Osteocyte (in vitro differentiated cells): ENCODE measurements around the gene IGF2. TPM values are rescaled to one million over a fixed set of nuclear protein-coding genes. Genes with fewer than 3 reads are reported as not detected.

ENCODE experiments used
- DNase-seq: peaks from one replicate; pipeline ENCODE4 v3.0.0; 2021; ENCODE audit warnings: mixed read lengths; ENCODE audit not compliant: unreplicated experiment; ENCODE audit errors: extremely low spot score
- H3K27ac Mint-ChIP-seq: one replicate; pipeline ENCODE4 v1.8.0; 2021; ENCODE audit warnings: mild to moderate bottlenecking, mixed read lengths; ENCODE audit not compliant: unreplicated experiment
- H3K27me3 Mint-ChIP-seq: one replicate; pipeline ENCODE4 v1.8.0; 2021; ENCODE audit warnings: mixed read lengths; ENCODE audit not compliant: unreplicated experiment
- H3K36me3 Mint-ChIP-seq: one replicate; pipeline ENCODE4 v1.8.0; 2021; ENCODE audit warnings: mixed read lengths; ENCODE audit not compliant: unreplicated experiment
- H3K4me1 Mint-ChIP-seq: one replicate; pipeline ENCODE4 v1.8.0; 2021; ENCODE audit warnings: mixed read lengths; ENCODE audit not compliant: unreplicated experiment
- H3K4me3 Mint-ChIP-seq: one replicate; pipeline ENCODE4 v1.8.0; 2021; ENCODE audit warnings: mild to moderate bottlenecking, moderate library complexity, mixed read lengths; ENCODE audit not compliant: unreplicated experiment
- H3K9me3 Mint-ChIP-seq: one replicate; pipeline ENCODE4 v1.8.0; 2021; ENCODE audit warnings: mixed read lengths; ENCODE audit not compliant: unreplicated experiment
- CTCF ChIP-seq: fragments of 200-600 bp; sonication (generic); IDR thresholded peaks from 2 replicates; pipeline ENCODE4 v1.5.0; 2021; ENCODE audit warnings: antibody characterized with exemption, mild to moderate bottlenecking, moderate library complexity
- total RNA-seq: library from RNA; stranded (reverse); gene quantifications from 2 replicates; pipeline ENCODE4 v1.2.1, GENCODE V29; 2021

Gene IGF2
- total RNA-seq, 1 donor from 2014 or later, result 590 TPM

GRCh38 chr11:2107521-2107920, 31.7 kb downstream of the IGF2 start:
- no peaks in the 10 kb centered on the region for H3K9me3 Mint-ChIP-seq
- no peaks in the 10 kb centered on the region for H3K27me3 Mint-ChIP-seq
- no peak for DNase-seq
- peaks cover 19% of the 10 kb centered on the region for H3K4me1 Mint-ChIP-seq
- H3K4me3 Mint-ChIP-seq, result no peak overlapping the region
- no peak for TF ChIP-seq CTCF
- H3K36me3 Mint-ChIP-seq, result no peaks in the 10 kb centered on the region
- H3K27ac Mint-ChIP-seq, result no peak overlapping the region

- Mint-ChIP-seq H3K36me3 (no peaks in the 10 kb centered on the region), H3K27me3 (no peaks in the 10 kb centered on the region), H3K27ac (no peak overlapping the region), H3K9me3 (no peaks in the 10 kb centered on the region), H3K4me3 (no peak overlapping the region), H3K4me1 (peaks cover 19% of the 10 kb centered on the region)
- DNase-seq, result no peak
- no peak for TF ChIP-seq CTCF
Measured at GRCh38 chr11:2106583-2107209, 32.5 kb downstream of the IGF2 start.

GRCh38 chr11:2105511-2105910, 33.7 kb downstream of the IGF2 start:
- no peak overlapping the region for H3K27ac Mint-ChIP-seq
- DNase-seq, result no peak
- no peak for TF ChIP-seq CTCF
- peaks cover 19% of the 10 kb centered on the region for H3K4me1 Mint-ChIP-seq
- H3K4me3 Mint-ChIP-seq, result no peak overlapping the region
- H3K36me3 Mint-ChIP-seq, result no peaks in the 10 kb centered on the region
- H3K9me3 Mint-ChIP-seq, result no peaks in the 10 kb centered on the region
- no peaks in the 10 kb centered on the region for H3K27me3 Mint-ChIP-seq

GRCh38 chr11:2104524-2105440, 34.4 kb downstream of the IGF2 start:
- Mint-ChIP-seq H3K9me3 (no peaks in the 10 kb centered on the region), H3K27ac (no peak overlapping the region), H3K4me1 (peaks cover 18% of the 10 kb centered on the region), H3K4me3 (no peak overlapping the region), H3K36me3 (no peaks in the 10 kb centered on the region), H3K27me3 (no peaks in the 10 kb centered on the region)
- DNase-seq, result no peak
- no peak for TF ChIP-seq CTCF
